Heart left ventricle (tissue), 13 donors: ENCODE results near the gene MYO10.

Experiments
- CTCF ChIP-seq, 12 donors: fragments of 200-600 bp; sonication (generic) in 4 of 12; IDR thresholded peaks; one replicate each; pipeline versions ENCODE4 v1.5.0 to v1.8.0; 2018 to 2022; ENCODE audit warnings: antibody characterized with exemption in 12 of 12, mild to moderate bottlenecking in 5 of 12
- POLR2A ChIP-seq, 2 donors: fragments of 450-650 bp; IDR thresholded peaks; one replicate each; pipeline ENCODE4 v1.6.1; 2017; ENCODE audit warnings: antibody characterized with exemption in 2 of 2, mild to moderate bottlenecking in 2 of 2, moderate library complexity in 2 of 2
- donor health status: ischemic (EF 13 %, LVEDD 7.1; RV severe dilation, severe dysfunction).
- donor health status: DM: no; HTN: yes; CAD: no.
- donor health status: DM: no; HTN: no; CAD: no.
- donor health status: ischemic (EF 25% LVEDD 6.9; RV normal size, moderate dysfunction).
- donor health status: ischemic (EF 25% LVEDD 5.7; RV mildly dilated, moderate dysfunction).
- donor health status: ischemic (EF 35%, LVEDD 5.7; RV mildly dilated, moderate dysfunction).
- donor health status: nonischemic (EF 11% LVEDD 7.7; RV severe dilation, severe dysfunction).
- donor health status: DM: yes; HTN: yes; CAD: no.
- donor health status: PGD.
- donor health status: ischemic (EF 29% LVEDD 5.4; RV normal size, mild dysfunction).
- donor health status: nonischemic (EF 23%, LVEDD 6.1; RV moderate dilation, normal function).

- TF ChIP-seq CTCF (IDR thresholded peaks at IDR 0.05) = no peak
- no peak for TF ChIP-seq POLR2A (IDR thresholded peaks at IDR 0.05)
These were observed 38.3 kb downstream of the MYO10 start for GRCh38 chr5:16897800-16898199.
